ENCODE results near the gene PRR15.

PRR15 gene

DNA sequence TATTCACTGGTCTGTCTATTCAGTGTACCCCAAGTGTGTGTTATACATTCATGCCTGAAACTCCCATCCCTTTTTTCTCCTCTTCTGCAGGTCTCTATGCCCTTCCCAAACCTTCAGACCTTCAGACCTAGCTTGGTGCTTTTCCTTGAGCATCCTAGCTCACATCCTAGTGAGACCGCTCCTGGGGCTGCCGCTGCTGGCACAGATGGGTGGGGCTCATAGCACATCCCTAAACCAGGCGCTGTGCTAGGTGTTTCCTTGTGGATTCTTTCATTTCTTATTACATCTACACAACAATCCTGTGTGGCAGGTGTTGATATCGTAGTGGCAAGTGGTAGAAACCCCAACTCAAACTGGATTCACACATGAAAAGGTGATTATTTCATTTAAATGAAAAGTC, 43.2 kb downstream of the PRR15 start:
- no peaks in the 10 kb centered on the region for H3F3A ChIP-seq (ENCODE audit: insufficient read depth, low read length)
- H3K4me3 ChIP-seq (ENCODE audit: low read depth, low read length, poor library complexity, severe bottlenecking): no peak overlapping the region
- H3K9me2 ChIP-seq (ENCODE audit: low read depth, low read length): no peaks in the 10 kb centered on the region
- H2AFZ ChIP-seq (ENCODE audit: low read length): no peak overlapping the region
- no peak overlapping the region for H3K9ac ChIP-seq (ENCODE audit: low read length)
- TF ChIP-seq EZH2 (IDR thresholded peaks at IDR 0.05; ENCODE audit: borderline replicate concordance, low read length): no peak
- TF ChIP-seq, protein P1, sequence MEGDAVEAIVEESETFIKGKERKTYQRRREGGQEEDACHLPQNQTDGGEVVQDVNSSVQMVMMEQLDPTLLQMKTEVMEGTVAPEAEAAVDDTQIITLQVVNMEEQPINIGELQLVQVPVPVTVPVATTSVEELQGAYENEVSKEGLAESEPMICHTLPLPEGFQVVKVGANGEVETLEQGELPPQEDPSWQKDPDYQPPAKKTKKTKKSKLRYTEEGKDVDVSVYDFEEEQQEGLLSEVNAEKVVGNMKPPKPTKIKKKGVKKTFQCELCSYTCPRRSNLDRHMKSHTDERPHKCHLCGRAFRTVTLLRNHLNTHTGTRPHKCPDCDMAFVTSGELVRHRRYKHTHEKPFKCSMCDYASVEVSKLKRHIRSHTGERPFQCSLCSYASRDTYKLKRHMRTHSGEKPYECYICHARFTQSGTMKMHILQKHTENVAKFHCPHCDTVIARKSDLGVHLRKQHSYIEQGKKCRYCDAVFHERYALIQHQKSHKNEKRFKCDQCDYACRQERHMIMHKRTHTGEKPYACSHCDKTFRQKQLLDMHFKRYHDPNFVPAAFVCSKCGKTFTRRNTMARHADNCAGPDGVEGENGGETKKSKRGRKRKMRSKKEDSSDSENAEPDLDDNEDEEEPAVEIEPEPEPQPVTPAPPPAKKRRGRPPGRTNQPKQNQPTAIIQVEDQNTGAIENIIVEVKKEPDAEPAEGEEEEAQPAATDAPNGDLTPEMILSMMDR (IDR thresholded peaks at IDR 0.05; ENCODE audit: low read length): no peak
- no peaks in the 10 kb centered on the region for H3K9me3 ChIP-seq (ENCODE audit: low read length)
- H3K4me1 ChIP-seq (ENCODE audit: insufficient read depth, low read length, severe bottlenecking): no peaks in the 10 kb centered on the region
- no peak overlapping the region for H3K4me2 ChIP-seq (ENCODE audit: low read length)
- H3K27ac ChIP-seq (ENCODE audit: low read depth, low read length, poor library complexity, severe bottlenecking): no peak overlapping the region
- H3K36me3 ChIP-seq (ENCODE audit: insufficient read depth, low read length): no peaks in the 10 kb centered on the region
- H4K20me1 ChIP-seq (ENCODE audit: insufficient read depth, low read length): no peaks in the 10 kb centered on the region
- H3K79me2 ChIP-seq (ENCODE audit: insufficient read depth, low read length): no peaks in the 10 kb centered on the region
- no peaks in the 10 kb centered on the region for H3K27me3 ChIP-seq (ENCODE audit: insufficient read depth, low read length)

GRCh38 chr7:29607259-29607658, 43.6 kb downstream of the PRR15 start:
- H3F3A ChIP-seq (ENCODE audit: insufficient read depth, low read length): no peaks in the 10 kb centered on the region
- H3K9me2 ChIP-seq (ENCODE audit: low read depth, low read length): no peaks in the 10 kb centered on the region
- H2AFZ ChIP-seq (ENCODE audit: low read length): no peak overlapping the region
- no peak overlapping the region for H3K9ac ChIP-seq (ENCODE audit: low read length)
- H3K4me1 ChIP-seq (ENCODE audit: insufficient read depth, low read length, severe bottlenecking): no peaks in the 10 kb centered on the region
- H3K27ac ChIP-seq (ENCODE audit: low read depth, low read length, poor library complexity, severe bottlenecking): no peak overlapping the region
- no peaks in the 10 kb centered on the region for H3K79me2 ChIP-seq (ENCODE audit: insufficient read depth, low read length)
- no peaks in the 10 kb centered on the region for H3K36me3 ChIP-seq (ENCODE audit: insufficient read depth, low read length)
- H3K27me3 ChIP-seq (ENCODE audit: insufficient read depth, low read length): no peaks in the 10 kb centered on the region
- TF ChIP-seq, protein P1 (IDR thresholded peaks at IDR 0.05; ENCODE audit: low read length): no peak
- TF ChIP-seq EZH2 (IDR thresholded peaks at IDR 0.05; ENCODE audit: borderline replicate concordance, low read length): no peak
- H4K20me1 ChIP-seq (ENCODE audit: insufficient read depth, low read length): no peaks in the 10 kb centered on the region
- H3K4me2 ChIP-seq (ENCODE audit: low read length): no peak overlapping the region
- H3K9me3 ChIP-seq (ENCODE audit: low read length): no peaks in the 10 kb centered on the region
- no peak overlapping the region for H3K4me3 ChIP-seq (ENCODE audit: low read depth, low read length, poor library complexity, severe bottlenecking)

DNA sequence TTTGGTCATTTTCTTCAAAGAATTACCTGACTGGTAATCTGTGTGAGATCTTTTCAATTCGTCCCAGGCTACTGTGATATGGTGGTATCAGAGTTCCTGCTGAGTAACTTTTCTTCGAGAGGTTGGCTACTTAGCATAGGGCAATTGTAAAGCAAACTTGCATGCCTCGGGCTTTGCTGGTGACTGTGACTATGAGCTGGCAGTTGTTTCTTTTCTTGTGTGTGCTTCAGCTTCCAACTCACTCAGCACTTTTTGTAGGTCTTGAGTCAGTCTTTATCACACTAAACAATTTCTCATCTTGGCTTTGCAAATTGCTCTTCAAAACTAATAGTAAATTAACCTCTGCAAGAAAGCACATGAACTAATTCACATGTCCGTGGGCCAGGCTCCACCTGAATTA, 44.3 kb downstream of the PRR15 start:
- no peaks in the 10 kb centered on the region for H3K79me2 ChIP-seq (ENCODE audit: insufficient read depth, low read length)
- no peaks in the 10 kb centered on the region for H3K27me3 ChIP-seq (ENCODE audit: insufficient read depth, low read length)
- H3K27ac ChIP-seq (ENCODE audit: low read depth, low read length, poor library complexity, severe bottlenecking): no peak overlapping the region
- no peaks in the 10 kb centered on the region for H3K9me2 ChIP-seq (ENCODE audit: low read depth, low read length)
- no peaks in the 10 kb centered on the region for H3K36me3 ChIP-seq (ENCODE audit: insufficient read depth, low read length)
- no peak for TF ChIP-seq EZH2 (IDR thresholded peaks at IDR 0.05; ENCODE audit: borderline replicate concordance, low read length)
- TF ChIP-seq, protein P1 (IDR thresholded peaks at IDR 0.05; ENCODE audit: low read length): no peak
- H4K20me1 ChIP-seq (ENCODE audit: insufficient read depth, low read length): no peaks in the 10 kb centered on the region
- H2AFZ ChIP-seq (ENCODE audit: low read length): no peak overlapping the region
- no peak overlapping the region for H3K4me3 ChIP-seq (ENCODE audit: low read depth, low read length, poor library complexity, severe bottlenecking)
- H3K9ac ChIP-seq (ENCODE audit: low read length): no peak overlapping the region
- H3K9me3 ChIP-seq (ENCODE audit: low read length): no peaks in the 10 kb centered on the region
- no peaks in the 10 kb centered on the region for H3F3A ChIP-seq (ENCODE audit: insufficient read depth, low read length)
- no peak overlapping the region for H3K4me2 ChIP-seq (ENCODE audit: low read length)
- no peaks in the 10 kb centered on the region for H3K4me1 ChIP-seq (ENCODE audit: insufficient read depth, low read length, severe bottlenecking)
